22Rv1 (cell line): Measurements from ENCODE around the gene SCART1.
"Not testable (repeated sequence)": the region's sequence is repeated elsewhere in the genome, so short reads cannot be mapped to it uniquely, and the experiment has no call there.

Experiments
- ZFX ChIP-seq: fragments of 450-650 bp; IDR thresholded peaks from 2 replicates; pipeline ENCODE4 v1.6.1; 2017; ENCODE audit warnings: antibody characterized with exemption, borderline replicate concordance
- TF ChIP-seq, protein P1 (sequence below): fragments of 450-650 bp; IDR thresholded peaks from 2 replicates; pipeline ENCODE4 v1.5.1; 2017; ENCODE audit warnings: mild to moderate bottlenecking

DNA sequence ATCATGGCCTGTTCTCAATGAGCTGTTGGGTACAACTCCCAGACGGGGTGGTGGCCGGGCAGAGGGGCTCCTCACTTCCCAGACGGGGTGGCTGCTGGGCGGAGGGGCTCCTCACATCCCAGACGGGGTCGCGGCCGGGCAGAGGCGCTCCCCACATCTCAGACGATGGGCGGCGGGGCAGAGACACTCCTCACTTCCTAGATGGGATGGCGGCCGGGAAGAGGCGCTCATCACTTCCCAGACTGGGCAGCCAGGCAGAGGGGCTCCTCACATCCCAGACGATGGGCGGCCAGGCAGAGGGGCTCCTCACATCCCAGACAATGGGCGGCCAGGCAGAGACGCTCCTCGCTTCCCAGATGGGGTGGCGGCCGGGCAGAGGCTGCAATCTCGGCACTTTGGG is 39.3 kb upstream of the SCART1 start:
- TF ChIP-seq, protein P1, sequence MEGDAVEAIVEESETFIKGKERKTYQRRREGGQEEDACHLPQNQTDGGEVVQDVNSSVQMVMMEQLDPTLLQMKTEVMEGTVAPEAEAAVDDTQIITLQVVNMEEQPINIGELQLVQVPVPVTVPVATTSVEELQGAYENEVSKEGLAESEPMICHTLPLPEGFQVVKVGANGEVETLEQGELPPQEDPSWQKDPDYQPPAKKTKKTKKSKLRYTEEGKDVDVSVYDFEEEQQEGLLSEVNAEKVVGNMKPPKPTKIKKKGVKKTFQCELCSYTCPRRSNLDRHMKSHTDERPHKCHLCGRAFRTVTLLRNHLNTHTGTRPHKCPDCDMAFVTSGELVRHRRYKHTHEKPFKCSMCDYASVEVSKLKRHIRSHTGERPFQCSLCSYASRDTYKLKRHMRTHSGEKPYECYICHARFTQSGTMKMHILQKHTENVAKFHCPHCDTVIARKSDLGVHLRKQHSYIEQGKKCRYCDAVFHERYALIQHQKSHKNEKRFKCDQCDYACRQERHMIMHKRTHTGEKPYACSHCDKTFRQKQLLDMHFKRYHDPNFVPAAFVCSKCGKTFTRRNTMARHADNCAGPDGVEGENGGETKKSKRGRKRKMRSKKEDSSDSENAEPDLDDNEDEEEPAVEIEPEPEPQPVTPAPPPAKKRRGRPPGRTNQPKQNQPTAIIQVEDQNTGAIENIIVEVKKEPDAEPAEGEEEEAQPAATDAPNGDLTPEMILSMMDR, result not testable (repeated sequence)
- TF ChIP-seq ZFX, result not testable (repeated sequence)
